HG02973 (cell line): ENCODE results near the gene VSTM2B.
"Not testable (repeated sequence)": the region's sequence is repeated elsewhere in the genome, so short reads cannot be mapped to it uniquely, and the experiment has no call there.

ENCODE experiments used
- ATAC-seq: cut with Tn5 transposase; IDR thresholded peaks from one replicate; pipeline ENCODE4 v1.9.1; 2021; ENCODE audit warnings: moderate library complexity; ENCODE audit not compliant: unreplicated experiment

Gene VSTM2B

DNA sequence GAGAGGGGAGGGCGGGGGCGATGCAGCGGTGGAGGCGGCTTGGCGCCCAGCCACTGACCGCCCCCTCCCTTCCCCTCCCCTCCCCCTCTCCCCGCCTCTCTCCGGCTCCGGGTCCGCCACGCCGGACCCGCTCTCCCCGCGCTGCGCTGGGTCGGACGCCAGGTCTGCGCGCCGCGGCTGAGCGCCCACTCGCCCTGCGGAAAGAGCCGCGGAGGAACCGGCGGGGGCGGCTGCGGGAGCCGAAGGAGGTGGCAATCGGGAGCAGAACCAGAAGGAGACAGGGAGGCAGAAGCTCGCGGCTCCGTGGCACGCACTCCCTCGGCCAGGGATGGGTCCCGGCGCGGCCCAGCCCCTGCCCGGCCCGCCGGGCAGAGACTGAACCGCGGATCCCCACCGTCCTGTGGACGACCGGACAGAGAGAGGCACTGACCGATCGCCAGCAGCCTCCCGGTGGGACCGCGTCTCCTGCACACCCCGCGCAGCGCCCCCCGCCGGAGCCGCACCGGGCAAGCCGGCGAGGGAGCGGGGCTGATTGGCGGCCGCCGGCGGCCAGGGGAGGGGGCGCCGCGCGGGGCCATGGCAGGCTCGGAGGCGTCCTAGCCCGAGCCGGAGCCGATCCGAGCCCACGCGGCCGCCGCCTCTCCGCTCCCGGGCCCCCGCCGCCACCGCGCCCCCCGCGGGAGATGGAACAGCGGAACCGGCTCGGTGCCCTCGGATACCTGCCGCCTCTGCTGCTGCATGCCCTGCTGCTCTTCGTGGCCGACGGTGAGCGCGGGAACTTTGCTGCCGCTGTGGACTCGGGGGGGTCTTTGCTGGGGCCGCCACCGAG is at the start of gene VSTM2B:
TSS of gene VSTM2B (plus strand) at position 94 of the 829 bp plus-strand sequence. CDS start at position 684, 590 bp downstream.
- no peak for ATAC-seq

GRCh38 chr19:29476528-29476927 is 49.3 kb upstream of the VSTM2B start:
- no peak for ATAC-seq

DNA sequence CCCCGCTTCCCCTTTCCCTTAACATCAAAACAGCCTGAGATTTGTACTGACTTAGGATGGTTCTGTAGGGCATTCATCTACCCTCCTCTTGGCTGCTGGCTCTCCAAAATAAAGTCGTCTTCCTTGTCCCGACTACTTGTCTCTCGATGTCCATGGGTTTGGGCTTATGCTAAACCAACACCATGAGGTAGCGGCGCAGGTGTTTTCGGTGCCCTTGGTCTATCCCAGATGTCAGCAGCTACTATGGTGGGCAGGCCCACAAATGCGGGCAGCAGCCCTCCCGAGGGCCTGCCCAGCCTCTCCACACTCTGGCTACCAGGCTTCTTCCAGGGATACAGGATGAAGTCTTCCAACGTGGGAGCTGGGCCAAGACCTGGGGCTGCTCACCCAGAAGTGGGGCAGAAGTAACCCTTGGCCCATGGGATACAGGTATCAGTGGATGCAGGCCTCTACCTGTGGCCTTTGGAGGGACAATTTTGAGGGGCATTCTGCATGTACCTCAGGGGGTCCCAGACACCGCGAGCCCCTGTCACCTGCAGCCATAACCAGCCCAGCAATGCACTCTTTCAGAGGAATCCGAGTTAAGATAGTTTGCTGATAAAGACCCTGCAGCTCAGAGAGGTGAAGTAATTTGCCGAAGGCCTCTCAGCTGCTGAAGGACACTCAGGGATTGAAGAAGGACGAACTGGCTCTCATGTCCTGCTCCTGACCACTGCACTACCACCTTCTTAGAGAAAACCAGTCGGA is 47.8 kb upstream of the VSTM2B start:
- no peak for ATAC-seq

DNA sequence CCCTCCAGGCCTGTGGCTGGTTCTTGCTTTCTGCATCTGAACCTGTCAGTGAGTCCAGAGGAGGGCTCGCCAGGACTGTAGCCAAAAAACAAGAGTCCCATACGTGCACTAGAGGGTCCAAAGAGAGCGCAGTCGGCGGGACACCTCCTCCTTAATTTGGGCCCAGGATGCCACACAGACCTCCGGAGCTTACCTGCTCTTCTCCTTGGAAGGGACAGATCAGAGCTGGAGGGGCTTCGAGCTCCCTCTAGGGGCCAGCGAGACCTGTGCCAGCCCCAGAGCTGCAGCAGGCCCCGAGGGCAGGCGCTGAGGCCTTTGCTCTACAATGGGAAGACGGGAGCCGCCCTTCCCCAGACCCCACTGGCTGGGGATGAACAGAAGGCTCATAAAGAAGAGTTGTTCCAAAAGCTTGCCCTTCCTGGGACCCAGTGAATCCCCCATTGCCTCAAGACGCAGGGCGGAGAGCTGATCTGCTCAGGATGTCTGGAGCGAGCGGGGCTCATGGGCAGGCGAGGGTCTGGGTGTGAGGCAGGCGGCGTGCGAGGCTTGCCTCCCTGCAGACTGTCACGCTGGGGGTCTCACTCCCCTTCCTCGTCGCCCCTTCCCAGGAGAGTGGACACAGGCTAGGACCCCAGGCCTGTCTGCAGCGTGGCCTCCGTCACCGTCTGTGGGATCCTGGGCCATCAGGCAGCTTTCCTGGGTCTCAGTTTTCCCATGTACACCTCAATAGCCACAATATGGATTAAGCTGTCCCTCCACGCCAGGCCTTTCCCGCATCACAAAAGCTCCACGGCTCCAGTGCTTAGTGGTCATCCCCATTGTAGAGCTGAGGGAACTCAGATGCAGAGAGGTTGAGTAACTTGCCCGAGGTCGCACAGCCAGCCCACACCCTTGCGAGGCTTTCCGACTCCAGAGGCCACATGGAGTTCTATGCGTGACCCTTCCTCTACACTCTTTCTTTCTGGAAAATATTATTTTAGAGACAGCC is 46.9 kb upstream of the VSTM2B start:
- ATAC-seq: no peak

DNA sequence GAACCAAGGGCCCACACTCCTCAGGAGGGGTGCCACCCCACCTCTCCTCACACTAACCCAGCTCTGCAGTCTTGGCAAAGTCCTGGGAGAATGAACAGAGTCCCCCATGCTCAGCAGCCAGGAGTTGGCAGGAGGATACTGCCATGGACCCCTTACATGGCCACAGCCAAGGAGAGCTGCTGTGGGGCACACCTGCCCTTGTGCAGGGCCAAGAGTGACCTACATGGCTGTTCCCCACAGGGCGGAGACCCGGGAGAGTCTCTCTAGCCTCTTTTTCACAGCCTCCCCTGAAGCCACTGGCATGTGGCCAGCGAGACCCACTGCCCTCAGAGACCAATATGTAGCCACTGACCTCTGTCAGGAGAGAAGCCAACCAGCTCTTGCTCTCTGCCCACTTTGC is 45.9 kb upstream of the VSTM2B start:
- no peak for ATAC-seq

DNA sequence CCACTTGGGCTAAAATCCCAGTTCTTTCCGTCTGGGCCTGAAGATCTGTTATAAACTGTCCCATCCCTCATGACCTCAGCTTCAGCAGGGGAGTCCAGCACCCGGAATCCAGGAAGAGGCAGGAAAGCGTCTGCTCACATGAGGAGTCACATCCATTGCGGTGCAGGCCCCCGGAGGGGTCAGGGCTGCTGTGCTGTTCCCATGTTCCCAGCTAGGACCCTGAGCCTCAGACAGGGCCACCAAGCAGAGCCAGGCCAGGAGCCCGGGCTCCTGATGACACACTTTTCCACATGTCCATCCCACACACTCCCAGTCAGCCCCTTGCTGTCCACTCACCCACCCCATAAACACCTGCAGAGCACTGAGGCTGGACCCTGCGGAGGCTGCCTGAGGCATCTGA is 45.3 kb upstream of the VSTM2B start:
- no peak for ATAC-seq

- ATAC-seq: no peak
Measured at GRCh38 chr19:29482855-29483640, 42.7 kb upstream of the VSTM2B start.

- ATAC-seq: no peak
Measured at GRCh38 chr19:29483641-29483920, 42.2 kb upstream of the VSTM2B start.

DNA sequence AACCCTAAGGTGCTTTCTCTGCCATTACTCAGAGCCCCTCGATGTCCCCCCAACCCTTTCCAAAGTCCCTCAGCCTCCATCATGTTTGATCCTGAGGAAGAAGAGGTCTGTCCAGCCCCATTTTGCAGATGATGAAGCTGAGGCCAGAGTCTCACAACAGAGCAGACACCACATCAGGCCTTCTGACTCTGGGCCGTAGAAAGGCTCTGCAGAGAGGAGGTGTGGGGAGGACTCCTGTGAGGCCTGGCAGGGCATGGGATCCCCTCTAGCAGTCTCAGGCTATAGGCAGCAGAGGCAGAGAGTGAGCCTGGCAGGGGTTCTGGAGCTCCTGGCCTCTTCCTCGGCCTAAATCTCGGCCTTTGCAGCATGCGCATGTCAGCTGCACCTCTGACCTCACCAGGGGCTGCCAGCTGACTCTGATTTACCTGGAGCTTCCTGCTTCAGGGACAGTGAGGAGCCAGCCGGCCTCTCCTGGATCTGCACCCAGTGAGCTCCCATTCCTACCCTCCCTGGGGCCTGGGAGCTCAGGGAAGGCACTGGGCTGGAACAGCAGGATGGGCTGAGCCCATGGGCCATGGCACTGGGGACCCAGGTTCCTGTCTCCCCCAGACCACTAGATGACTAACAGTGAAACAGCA is 41.7 kb upstream of the VSTM2B start:
- ATAC-seq: no peak

- no peak for ATAC-seq
Measured at GRCh38 chr19:29484876-29485275, 40.9 kb upstream of the VSTM2B start.

DNA sequence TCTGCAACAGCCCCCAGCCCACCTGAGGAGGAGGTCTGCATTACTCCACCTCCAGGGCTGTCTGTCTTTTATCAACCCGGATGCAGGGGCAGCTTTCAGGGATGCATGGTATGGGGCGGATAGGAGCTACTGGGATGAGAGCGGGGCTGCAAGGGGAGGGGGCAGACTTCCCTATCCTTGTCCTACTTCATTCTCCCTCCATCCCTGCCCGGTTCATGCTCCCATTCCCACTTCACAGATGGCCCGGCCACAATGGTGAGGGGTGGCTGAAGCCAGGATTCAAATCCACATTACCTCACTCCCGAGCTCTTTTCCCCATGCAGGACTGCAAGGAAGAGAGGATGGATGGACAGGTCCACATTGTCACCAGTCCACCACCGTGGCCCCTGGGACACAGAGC is 40.5 kb upstream of the VSTM2B start:
- ATAC-seq: no peak

GRCh38 chr19:29486961-29487360 is 38.8 kb upstream of the VSTM2B start:
- not testable (repeated sequence) for ATAC-seq

GRCh38 chr19:29487432-29487831 is 38.4 kb upstream of the VSTM2B start:
- ATAC-seq: no peak

DNA sequence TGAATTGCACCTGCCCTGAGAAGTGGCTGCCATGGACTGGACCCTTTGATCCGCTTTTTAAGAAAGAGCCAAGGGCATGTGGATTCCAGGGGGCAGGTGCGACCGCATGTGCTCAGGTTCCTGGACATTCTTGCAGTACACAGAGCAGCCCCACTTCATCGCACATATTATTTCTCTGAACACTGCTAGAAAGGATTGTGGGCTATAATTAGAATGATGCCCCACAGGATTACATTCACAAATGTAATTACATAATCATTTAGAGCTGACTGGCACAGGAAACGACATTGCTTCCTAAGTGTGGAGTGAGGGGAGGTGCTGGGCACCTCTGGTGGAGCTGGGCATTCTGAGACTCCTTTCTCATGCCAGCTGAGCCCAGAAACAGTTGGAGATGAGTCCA is 37.5 kb upstream of the VSTM2B start:
- no peak for ATAC-seq

GRCh38 chr19:29489172-29489951 is 36.4 kb upstream of the VSTM2B start:
- ATAC-seq: no peak

- ATAC-seq: no peak
Measured at GRCh38 chr19:29491491-29491890, 34.3 kb upstream of the VSTM2B start.

DNA sequence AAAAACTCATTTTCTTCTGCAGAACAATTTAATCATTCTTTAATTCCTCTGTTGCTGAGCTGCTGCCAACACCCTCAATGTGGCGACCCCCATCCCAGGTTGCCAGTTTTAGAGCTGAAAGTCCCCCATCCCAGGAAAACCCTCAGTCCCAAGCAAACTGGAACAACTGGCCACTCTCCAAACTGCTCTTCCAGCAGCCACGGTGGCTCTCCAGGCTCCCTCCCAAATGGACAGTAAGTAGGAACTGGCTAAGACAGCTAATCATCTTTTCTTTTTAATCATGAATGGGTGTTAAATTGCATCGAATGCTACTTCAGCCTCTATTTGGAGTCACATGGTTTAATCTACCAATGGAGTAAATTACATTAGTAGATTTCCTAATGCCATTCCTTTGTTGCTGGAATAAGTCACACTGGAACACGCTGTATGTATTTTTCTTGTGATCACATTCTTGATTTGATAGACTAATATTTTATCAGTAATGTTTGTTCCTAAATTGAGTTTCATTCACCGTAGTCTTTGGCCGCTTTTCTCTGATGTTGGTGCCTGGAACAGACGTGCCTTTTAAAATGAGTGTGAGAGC is 33.7 kb upstream of the VSTM2B start:
- no peak for ATAC-seq

- no peak for ATAC-seq
Measured at GRCh38 chr19:29492769-29493168, 33.0 kb upstream of the VSTM2B start.

- ATAC-seq: no peak
Measured at GRCh38 chr19:29495091-29495490, 30.7 kb upstream of the VSTM2B start.
